ENCODE measurements around the gene NLN.

NLN gene

DNA sequence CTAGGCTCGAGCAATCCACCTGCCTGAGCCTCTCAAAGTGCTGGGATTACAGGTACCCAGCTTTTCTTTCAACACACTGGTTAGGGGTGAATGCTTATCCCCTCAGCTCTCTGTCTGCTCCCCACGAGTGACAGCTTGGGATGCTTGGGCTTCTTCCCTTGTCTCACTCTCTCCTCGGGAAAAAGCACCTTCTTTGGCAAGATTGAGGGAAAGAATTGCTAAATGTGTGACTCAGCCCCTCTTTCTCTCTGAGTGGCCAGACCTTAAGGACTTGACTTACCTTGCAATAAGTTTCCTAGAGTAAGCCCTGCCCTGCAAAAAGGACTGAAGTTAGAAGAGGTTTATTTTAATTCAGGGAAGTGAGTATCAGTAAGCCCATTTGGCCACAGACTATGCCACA lies 136.3 kb downstream of the NLN start:
- TF ChIP-seq, protein P1, sequence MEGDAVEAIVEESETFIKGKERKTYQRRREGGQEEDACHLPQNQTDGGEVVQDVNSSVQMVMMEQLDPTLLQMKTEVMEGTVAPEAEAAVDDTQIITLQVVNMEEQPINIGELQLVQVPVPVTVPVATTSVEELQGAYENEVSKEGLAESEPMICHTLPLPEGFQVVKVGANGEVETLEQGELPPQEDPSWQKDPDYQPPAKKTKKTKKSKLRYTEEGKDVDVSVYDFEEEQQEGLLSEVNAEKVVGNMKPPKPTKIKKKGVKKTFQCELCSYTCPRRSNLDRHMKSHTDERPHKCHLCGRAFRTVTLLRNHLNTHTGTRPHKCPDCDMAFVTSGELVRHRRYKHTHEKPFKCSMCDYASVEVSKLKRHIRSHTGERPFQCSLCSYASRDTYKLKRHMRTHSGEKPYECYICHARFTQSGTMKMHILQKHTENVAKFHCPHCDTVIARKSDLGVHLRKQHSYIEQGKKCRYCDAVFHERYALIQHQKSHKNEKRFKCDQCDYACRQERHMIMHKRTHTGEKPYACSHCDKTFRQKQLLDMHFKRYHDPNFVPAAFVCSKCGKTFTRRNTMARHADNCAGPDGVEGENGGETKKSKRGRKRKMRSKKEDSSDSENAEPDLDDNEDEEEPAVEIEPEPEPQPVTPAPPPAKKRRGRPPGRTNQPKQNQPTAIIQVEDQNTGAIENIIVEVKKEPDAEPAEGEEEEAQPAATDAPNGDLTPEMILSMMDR (IDR thresholded peaks at IDR 0.05), result no peak
- Histone ChIP-seq H3K27me3 (ENCODE audit: control insufficient read depth, insufficient read depth, low read length) (no peaks in the 10 kb centered on the region), H3K4me2 (ENCODE audit: low read length) (no peak overlapping the region)

DNA sequence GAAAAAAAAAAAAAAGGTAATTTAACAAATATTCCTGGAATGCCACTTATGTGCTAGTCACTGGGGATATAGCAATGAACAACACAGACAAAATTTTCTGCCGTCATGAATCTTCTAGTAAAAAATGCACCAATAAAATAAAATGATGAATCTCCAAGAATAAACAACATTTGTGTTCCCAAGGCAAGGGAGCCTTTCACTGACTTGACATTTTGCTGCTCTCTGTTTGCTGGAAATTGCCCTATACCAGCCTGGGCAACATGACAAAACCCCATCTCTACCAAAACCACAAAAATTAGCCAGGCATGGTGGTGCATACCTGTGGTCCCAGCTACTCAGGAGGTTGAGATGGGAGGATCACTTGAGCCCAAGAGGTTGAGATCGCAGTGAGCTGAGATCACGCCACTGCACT lies 139.8 kb downstream of the NLN start:
- H3K9me3 ChIP-seq (ENCODE audit: control insufficient read depth, low read length), result no peaks in the 10 kb centered on the region
- H3K27me3 ChIP-seq (ENCODE audit: control insufficient read depth, insufficient read depth, low read length), result no peaks in the 10 kb centered on the region

More for the DNA sequence above, 136.3 kb downstream of the NLN start:
- Histone ChIP-seq H3K36me3 (ENCODE audit: control insufficient read depth, insufficient read depth, low read length) (no peaks in the 10 kb centered on the region), H3K4me3 (ENCODE audit: low read depth, low read length) (no peak overlapping the region), H3K4me1 (no peaks in the 10 kb centered on the region), H2AFZ (no peak overlapping the region), H3K9ac (no peak overlapping the region), H3K79me2 (no peaks in the 10 kb centered on the region), H3K27ac (no peak overlapping the region), H3K9me3 (ENCODE audit: control insufficient read depth, low read length) (no peaks in the 10 kb centered on the region)

DNA sequence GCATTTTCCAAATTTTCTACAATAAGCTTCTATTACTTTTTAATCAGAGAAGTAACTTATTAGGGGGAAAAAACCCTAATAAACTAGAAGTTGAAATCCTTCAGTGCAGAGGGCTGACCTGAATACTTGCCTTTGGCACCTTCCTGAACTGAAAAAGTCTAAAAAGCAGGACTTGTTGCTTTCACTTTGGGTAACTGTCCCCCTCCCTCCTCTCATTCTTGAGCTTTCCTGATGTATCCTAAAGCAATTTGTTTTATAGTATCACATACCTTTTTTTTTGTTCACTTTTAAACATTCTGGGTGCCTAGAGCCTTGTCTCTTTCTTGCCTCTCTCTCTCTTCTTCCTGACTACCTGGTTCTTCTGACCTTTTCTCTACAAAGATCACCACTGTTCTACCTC lies 140.4 kb downstream of the NLN start:
- Histone ChIP-seq H3K9ac (no peak overlapping the region), H3K27me3 (ENCODE audit: control insufficient read depth, insufficient read depth, low read length) (no peaks in the 10 kb centered on the region), H3K9me3 (ENCODE audit: control insufficient read depth, low read length) (no peaks in the 10 kb centered on the region), H2AFZ (no peak overlapping the region), H3K27ac (no peak overlapping the region), H3K4me3 (ENCODE audit: low read depth, low read length) (no peak overlapping the region), H3K4me1 (no peaks in the 10 kb centered on the region), H3K36me3 (ENCODE audit: control insufficient read depth, insufficient read depth, low read length) (no peaks in the 10 kb centered on the region), H3K79me2 (no peaks in the 10 kb centered on the region), H3K4me2 (ENCODE audit: low read length) (no peak overlapping the region)
- TF ChIP-seq, protein P1 (IDR thresholded peaks at IDR 0.05), result no peak

More for the DNA sequence above, 139.8 kb downstream of the NLN start:
- Histone ChIP-seq H2AFZ (no peak overlapping the region), H3K4me3 (ENCODE audit: low read depth, low read length) (no peak overlapping the region), H3K4me2 (ENCODE audit: low read length) (no peak overlapping the region), H3K4me1 (no peaks in the 10 kb centered on the region), H3K79me2 (no peaks in the 10 kb centered on the region), H3K27ac (no peak overlapping the region), H3K36me3 (ENCODE audit: control insufficient read depth, insufficient read depth, low read length) (no peaks in the 10 kb centered on the region), H3K9ac (no peak overlapping the region)
- TF ChIP-seq, protein P1 (IDR thresholded peaks at IDR 0.05), result no peak

DNA sequence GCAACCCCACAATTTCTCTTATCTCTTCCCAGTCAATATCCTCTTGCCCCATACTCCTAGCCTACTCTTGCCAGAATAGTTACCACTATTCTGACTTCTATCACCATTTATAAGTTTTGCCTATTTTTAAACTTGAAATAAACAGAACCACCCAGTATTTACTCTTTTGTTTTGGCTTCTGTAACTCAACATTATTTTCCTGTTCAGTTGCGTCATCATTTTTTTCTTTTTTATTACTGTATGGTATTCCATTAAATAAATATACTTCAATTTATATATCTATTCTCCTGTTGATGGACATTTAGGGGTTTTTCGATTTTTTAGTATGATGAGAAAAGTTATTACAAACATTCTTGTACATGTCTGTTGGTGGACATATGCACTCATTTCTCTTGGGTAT lies 141.7 kb downstream of the NLN start:
- Histone ChIP-seq H3K4me2 (ENCODE audit: low read length) (no peak overlapping the region), H3K27me3 (ENCODE audit: control insufficient read depth, insufficient read depth, low read length) (no peaks in the 10 kb centered on the region), H3K36me3 (ENCODE audit: control insufficient read depth, insufficient read depth, low read length) (no peaks in the 10 kb centered on the region), H3K9me3 (ENCODE audit: control insufficient read depth, low read length) (no peaks in the 10 kb centered on the region), H3K4me3 (ENCODE audit: low read depth, low read length) (no peak overlapping the region), H3K9ac (no peak overlapping the region), H3K79me2 (no peaks in the 10 kb centered on the region), H3K4me1 (no peaks in the 10 kb centered on the region), H2AFZ (no peak overlapping the region), H3K27ac (no peak overlapping the region)
- TF ChIP-seq, protein P1 (IDR thresholded peaks at IDR 0.05), result no peak

DNA sequence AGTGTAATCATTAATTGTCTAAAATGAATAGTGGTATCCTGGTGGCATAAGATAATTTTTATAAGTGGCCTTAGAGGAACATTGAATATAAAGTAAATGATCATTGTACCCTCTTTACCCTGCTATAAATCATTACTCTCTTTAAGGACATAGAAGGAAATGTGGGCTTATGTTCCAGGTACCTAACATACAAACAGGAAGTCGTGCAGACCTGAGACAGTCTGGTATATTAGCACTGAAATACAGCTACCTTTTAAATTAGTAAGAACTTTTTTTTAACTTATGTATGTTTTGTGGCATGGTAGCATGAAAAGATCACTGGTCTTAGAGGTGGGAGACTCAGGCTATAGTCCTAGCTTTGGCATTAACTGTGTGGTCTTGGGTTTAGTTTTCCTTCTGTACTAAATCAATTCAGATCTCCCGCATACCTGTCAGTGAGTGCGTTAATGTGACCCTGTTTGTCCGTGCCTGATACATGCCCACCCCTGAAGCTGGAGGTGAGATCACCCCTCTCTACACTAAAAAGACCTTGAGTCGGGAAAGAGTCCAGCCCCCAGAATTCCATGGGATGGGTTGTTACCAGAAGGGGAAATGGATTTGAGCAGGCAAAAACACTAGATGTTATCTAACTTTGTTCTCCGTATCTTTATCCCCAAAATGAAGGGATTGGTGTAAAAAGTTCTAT lies 145.0 kb downstream of the NLN start:
- Histone ChIP-seq H3K4me1 (no peaks in the 10 kb centered on the region), H3K36me3 (ENCODE audit: control insufficient read depth, insufficient read depth, low read length) (no peaks in the 10 kb centered on the region), H3K27ac (no peak overlapping the region), H3K9ac (no peak overlapping the region), H2AFZ (no peak overlapping the region), H3K4me3 (ENCODE audit: low read depth, low read length) (no peak overlapping the region), H3K9me3 (ENCODE audit: control insufficient read depth, low read length) (no peaks in the 10 kb centered on the region), H3K4me2 (ENCODE audit: low read length) (no peak overlapping the region), H3K27me3 (ENCODE audit: control insufficient read depth, insufficient read depth, low read length) (no peaks in the 10 kb centered on the region), H3K79me2 (no peaks in the 10 kb centered on the region)
- TF ChIP-seq, protein P1 (IDR thresholded peaks at IDR 0.05), result no peak
